GM23338 (cell line): ENCODE data around the gene TMEM128. TPM values are rescaled to one million over a fixed set of nuclear protein-coding genes. Genes with fewer than 3 reads are reported as not detected.

ENCODE experiments used
- ATAC-seq: fragments of 200-7000 bp; cut with Tn5 transposase; 3 replicates; pipeline ENCODE4 v1.9.1; 2020
- DNase-seq: peaks from one replicate; pipeline ENCODE4 v3.0.0-alpha.2; 2015; ENCODE audit warnings: low spot score
- H2AFZ ChIP-seq: fragments of 200-600 bp; sonication (generic); 2 replicates; pipeline ENCODE4 v1.8.0; 2016; ENCODE audit warnings: antibody characterized with exemption, mild to moderate bottlenecking, moderate library complexity
- H3F3A ChIP-seq: fragments of 200-600 bp; sonication (generic); replicated peaks from 2 replicates; pipeline ENCODE4 v1.8.0; 2017; ENCODE audit warnings: antibody characterized with exemption, mixed run types, low read depth
- H3K27ac ChIP-seq: fragments of 200-600 bp; sonication (generic); 2 replicates; pipeline ENCODE4 v1.6.1; 2016; ENCODE audit warnings: low read depth
- H3K27me3 ChIP-seq: fragments of 200-600 bp; sonication (generic); 2 replicates; pipeline ENCODE4 v1.8.0; 2016; ENCODE audit warnings: mild to moderate bottlenecking, mixed run types, moderate library complexity; ENCODE audit not compliant: insufficient read depth
- H3K36me3 ChIP-seq: fragments of 200-600 bp; sonication (generic); 2 replicates; pipeline ENCODE4 v1.8.0; 2016; ENCODE audit warnings: mild to moderate bottlenecking; ENCODE audit not compliant: insufficient read depth
- H3K4me1 ChIP-seq: fragments of 200-600 bp; sonication (generic); 2 replicates; pipeline ENCODE4 v1.8.0; 2016; ENCODE audit warnings: mild to moderate bottlenecking, moderate library complexity; ENCODE audit not compliant: insufficient read depth
- H3K4me2 ChIP-seq: fragments of 200-600 bp; sonication (generic); 2 replicates; pipeline ENCODE4 v1.7.1; 2017; ENCODE audit warnings: mixed run types
- H3K4me3 ChIP-seq: fragments of 200-600 bp; sonication (generic); 2 replicates; pipeline ENCODE4 v1.6.1; 2016; ENCODE audit warnings: mixed run types
- H3K79me2 ChIP-seq: fragments of 200-600 bp; sonication (generic); replicated peaks from 2 replicates; pipeline ENCODE4 v1.8.0; 2017; ENCODE audit warnings: mild to moderate bottlenecking; ENCODE audit not compliant: insufficient read depth
- H3K9me2 ChIP-seq: fragments of 200-600 bp; sonication (generic); 2 replicates; pipeline ENCODE4 v1.8.0; 2017; ENCODE audit not compliant: insufficient read depth
- H4K20me1 ChIP-seq: fragments of 200-600 bp; sonication (generic); replicated peaks from 2 replicates; pipeline ENCODE4 v1.8.0; 2017; ENCODE audit warnings: mild to moderate bottlenecking; ENCODE audit not compliant: insufficient read depth
- H3K27ac Mint-ChIP-seq: 2 replicates; pipeline ENCODE4 v1.8.0; 2020; ENCODE audit warnings: inconsistent platforms, mild to moderate bottlenecking, moderate library complexity, mixed read lengths
- H3K27me3 Mint-ChIP-seq: 3 replicates; pipeline ENCODE4 v1.8.0; 2022; ENCODE audit warnings: low read depth, mild to moderate bottlenecking, moderate library complexity, mixed read lengths, inconsistent platforms; ENCODE audit not compliant: insufficient read depth, poor library complexity
- H3K36me3 Mint-ChIP-seq: 3 replicates; pipeline ENCODE4 v1.8.0; 2021; ENCODE audit warnings: low read depth, mild to moderate bottlenecking, inconsistent platforms, moderate library complexity, mixed read lengths
- H3K4me1 Mint-ChIP-seq: 3 replicates; pipeline ENCODE4 v1.8.0; 2020; ENCODE audit warnings: mild to moderate bottlenecking, inconsistent platforms, mixed read lengths
- H3K4me3 Mint-ChIP-seq: 3 replicates; pipeline ENCODE4 v1.8.0; 2021; ENCODE audit warnings: moderate library complexity, mild to moderate bottlenecking, inconsistent platforms, mixed read lengths
- H3K9me3 Mint-ChIP-seq: 3 replicates; pipeline ENCODE4 v1.8.0; 2020; ENCODE audit warnings: moderate library complexity, mild to moderate bottlenecking, inconsistent platforms, mixed read lengths
- CTCF ChIP-seq, 2 experiments: fragments of 200-600 bp in 1 of 2; sonication (generic) in 1 of 2; conservative IDR thresholded peaks; 2 replicates each; pipeline versions ENCODE4 v1.5.1 to v1.6.1; 2016 to 2017; ENCODE audit warnings: antibody characterized with exemption in 2 of 2, low read depth in 2 of 2, mild to moderate bottlenecking in 2 of 2, moderate library complexity in 1 of 2
- ETS1 ChIP-seq: IDR thresholded peaks from 2 replicates; pipeline ENCODE4 v1.6.1; 2016; ENCODE audit warnings: antibody characterized with exemption
- EZH2 ChIP-seq: fragments of 200-600 bp; sonication (generic); IDR thresholded peaks from one replicate; pipeline ENCODE4 v1.8.0; 2017; ENCODE audit warnings: antibody characterized with exemption, mild to moderate bottlenecking, low read depth; ENCODE audit not compliant: unreplicated experiment
- EZH2phosphoT487 ChIP-seq: fragments of 200-600 bp; sonication (generic); IDR thresholded peaks from one replicate; pipeline ENCODE4 v1.8.1; 2018; ENCODE audit warnings: antibody characterized with exemption; ENCODE audit not compliant: unreplicated experiment
- NANOG ChIP-seq: IDR thresholded peaks from 2 replicates; pipeline ENCODE4 v1.6.1; 2016; ENCODE audit warnings: antibody characterized with exemption, borderline replicate concordance
- polyA plus RNA-seq: library from polyadenylated mRNA; unstranded; fragments of >200 nt; fragmentation: Nextera tagmentation; extraction: Ambion mirVana; gene quantifications from 2 replicates; pipeline ENCODE4 v1.2.1, GENCODE V29; 2016
- total RNA-seq: library from RNA; depleted of rRNA; stranded (reverse); fragments of >200 nt; shearing (Covaris generic); gene quantifications from 2 replicates; pipeline ENCODE4 v1.2.3, GENCODE V29; 2014

The TMEM128 gene
- total and polyA plus RNA-seq, 2 experiments from 2014 or later = 22.7 to 25.9 TPM

- Histone ChIP-seq H3K27me3 (peaks cover 82% of the 10 kb centered on the region), H3K4me1 (0 out of 2 replicates have a peak, but pooled peaks cover 7% of the 10 kb centered on the region), H3K36me3 (no peaks in the 10 kb centered on the region), H3F3A (no peaks in the 10 kb centered on the region), H3K27ac (no peak within 1 kb of the TSS), H2AFZ (0 out of 2 replicates have a peak within 1 kb of the TSS, but pooled peaks have one; percentile 23), H3K9me2 (no peaks in the 10 kb centered on the region), H3K4me2 (peak within 1 kb of the TSS; percentile 78), H3K79me2 (no peaks in the 10 kb centered on the region), H4K20me1 (no peaks in the 10 kb centered on the region), H3K4me3 (peak within 1 kb of the TSS; percentile 49)
- Mint-ChIP-seq H3K27ac (no peak within 1 kb of the TSS), H3K36me3 (peaks cover 2% of the 10 kb centered on the region; the same call in 1 of the 3 replicates), H3K4me3 (peak within 1 kb of the TSS; percentile 68), H3K27me3 (peaks cover 62% of the 10 kb centered on the region), H3K4me1 (peaks cover 10% of the 10 kb centered on the region), H3K9me3 (peaks cover 6% of the 10 kb centered on the region; the same call in 2 of the 3 replicates)
- no peak for TF ChIP-seq CTCF (conservative IDR thresholded peaks at IDR 0.05; ENCODE audit: low read depth in 2 of 2)
- peak; percentile 44 for TF ChIP-seq EZH2phosphoT487
- TF ChIP-seq ETS1 = no peak
- peak; percentile 45 for TF ChIP-seq EZH2
- DNase-seq = no peak
- no peak for ATAC-seq
These were observed 21.2 kb downstream of the TMEM128 start, which contains the start of gene OTOP1 for GRCh38 chr4:4226606-4227438. OTOP1 (minus strand) TSS chr4:4226929; CDS start chr4:4226864, 65 bp downstream.

GRCh38 chr4:4225915-4226605 is 22.0 kb downstream of the TMEM128 start:
- H3K4me1 ChIP-seq = 0 out of 2 replicates have a peak, but pooled peaks cover 7% of the 10 kb centered on the region
- Mint-ChIP-seq H3K4me3 (peak overlapping the region; percentile 66), H3K4me1 (peaks cover 10% of the 10 kb centered on the region), H3K27me3 (peaks cover 62% of the 10 kb centered on the region), H3K9me3 (peaks cover 6% of the 10 kb centered on the region; the same call in 2 of the 3 replicates), H3K27ac (no peak overlapping the region), H3K36me3 (peaks cover 2% of the 10 kb centered on the region; the same call in 1 of the 3 replicates)
- no peaks in the 10 kb centered on the region for H4K20me1 ChIP-seq
- ATAC-seq (no peak; the same call in 2 of the 3 replicates), DNase-seq (peak; percentile 39)
- no peak overlapping the region for H3K27ac ChIP-seq
- H3K4me2 ChIP-seq = peak overlapping the region; percentile 78
- no peaks in the 10 kb centered on the region for H3K79me2 ChIP-seq
- peak overlapping the region; percentile 49 for H3K4me3 ChIP-seq
- H3K9me2 ChIP-seq = no peaks in the 10 kb centered on the region
- TF ChIP-seq EZH2 (peak; percentile 21), NANOG (no peak)
- no peaks in the 10 kb centered on the region for H3K36me3 ChIP-seq
- 0 out of 2 replicates have a peak overlapping the region, but pooled peaks have one; percentile 23 for H2AFZ ChIP-seq
- no peaks in the 10 kb centered on the region for H3F3A ChIP-seq
- peaks cover 81% of the 10 kb centered on the region for H3K27me3 ChIP-seq
